GM23338 (cell line): ENCODE measurements around the gene LSM2. TPM values are rescaled to one million over a fixed set of nuclear protein-coding genes. Genes with fewer than 3 reads are reported as not detected.

Source experiments
- ATAC-seq: fragments of 200-7000 bp; cut with Tn5 transposase; 3 replicates; pipeline ENCODE4 v1.9.1; 2020
- DNase-seq: peaks from one replicate; pipeline ENCODE4 v3.0.0-alpha.2; 2015; ENCODE audit warnings: low spot score
- H2AFZ ChIP-seq: fragments of 200-600 bp; sonication (generic); 2 replicates; pipeline ENCODE4 v1.8.0; 2016; ENCODE audit warnings: antibody characterized with exemption, mild to moderate bottlenecking, moderate library complexity
- H3F3A ChIP-seq: fragments of 200-600 bp; sonication (generic); replicated peaks from 2 replicates; pipeline ENCODE4 v1.8.0; 2017; ENCODE audit warnings: antibody characterized with exemption, mixed run types, low read depth
- H3K27ac ChIP-seq: fragments of 200-600 bp; sonication (generic); 2 replicates; pipeline ENCODE4 v1.6.1; 2016; ENCODE audit warnings: low read depth
- H3K27me3 ChIP-seq: fragments of 200-600 bp; sonication (generic); 2 replicates; pipeline ENCODE4 v1.8.0; 2016; ENCODE audit warnings: mild to moderate bottlenecking, mixed run types, moderate library complexity; ENCODE audit not compliant: insufficient read depth
- H3K36me3 ChIP-seq: fragments of 200-600 bp; sonication (generic); 2 replicates; pipeline ENCODE4 v1.8.0; 2016; ENCODE audit warnings: mild to moderate bottlenecking; ENCODE audit not compliant: insufficient read depth
- H3K4me1 ChIP-seq: fragments of 200-600 bp; sonication (generic); 2 replicates; pipeline ENCODE4 v1.8.0; 2016; ENCODE audit warnings: mild to moderate bottlenecking, moderate library complexity; ENCODE audit not compliant: insufficient read depth
- H3K4me2 ChIP-seq: fragments of 200-600 bp; sonication (generic); 2 replicates; pipeline ENCODE4 v1.7.1; 2017; ENCODE audit warnings: mixed run types
- H3K4me3 ChIP-seq: fragments of 200-600 bp; sonication (generic); 2 replicates; pipeline ENCODE4 v1.6.1; 2016; ENCODE audit warnings: mixed run types
- H3K79me2 ChIP-seq: fragments of 200-600 bp; sonication (generic); replicated peaks from 2 replicates; pipeline ENCODE4 v1.8.0; 2017; ENCODE audit warnings: mild to moderate bottlenecking; ENCODE audit not compliant: insufficient read depth
- H3K9me2 ChIP-seq: fragments of 200-600 bp; sonication (generic); 2 replicates; pipeline ENCODE4 v1.8.0; 2017; ENCODE audit not compliant: insufficient read depth
- H4K20me1 ChIP-seq: fragments of 200-600 bp; sonication (generic); replicated peaks from 2 replicates; pipeline ENCODE4 v1.8.0; 2017; ENCODE audit warnings: mild to moderate bottlenecking; ENCODE audit not compliant: insufficient read depth
- H3K27ac Mint-ChIP-seq: 2 replicates; pipeline ENCODE4 v1.8.0; 2020; ENCODE audit warnings: inconsistent platforms, mild to moderate bottlenecking, moderate library complexity, mixed read lengths
- H3K27me3 Mint-ChIP-seq: 3 replicates; pipeline ENCODE4 v1.8.0; 2022; ENCODE audit warnings: low read depth, mild to moderate bottlenecking, moderate library complexity, mixed read lengths, inconsistent platforms; ENCODE audit not compliant: insufficient read depth, poor library complexity
- H3K36me3 Mint-ChIP-seq: 3 replicates; pipeline ENCODE4 v1.8.0; 2021; ENCODE audit warnings: low read depth, mild to moderate bottlenecking, inconsistent platforms, moderate library complexity, mixed read lengths
- H3K4me1 Mint-ChIP-seq: 3 replicates; pipeline ENCODE4 v1.8.0; 2020; ENCODE audit warnings: mild to moderate bottlenecking, inconsistent platforms, mixed read lengths
- H3K4me3 Mint-ChIP-seq: 3 replicates; pipeline ENCODE4 v1.8.0; 2021; ENCODE audit warnings: moderate library complexity, mild to moderate bottlenecking, inconsistent platforms, mixed read lengths
- H3K9me3 Mint-ChIP-seq: 3 replicates; pipeline ENCODE4 v1.8.0; 2020; ENCODE audit warnings: moderate library complexity, mild to moderate bottlenecking, inconsistent platforms, mixed read lengths
- EZH2 ChIP-seq: fragments of 200-600 bp; sonication (generic); IDR thresholded peaks from one replicate; pipeline ENCODE4 v1.8.0; 2017; ENCODE audit warnings: antibody characterized with exemption, mild to moderate bottlenecking, low read depth; ENCODE audit not compliant: unreplicated experiment
- JUNB ChIP-seq: IDR thresholded peaks from one replicate; pipeline ENCODE4 v1.6.1; 2016; ENCODE audit warnings: antibody characterized with exemption; ENCODE audit not compliant: unreplicated experiment
- NANOG ChIP-seq: IDR thresholded peaks from 2 replicates; pipeline ENCODE4 v1.6.1; 2016; ENCODE audit warnings: antibody characterized with exemption, borderline replicate concordance
- POLR2AphosphoS5 ChIP-seq: IDR thresholded peaks from 2 replicates; pipeline ENCODE4 v1.6.1; 2016; ENCODE audit warnings: antibody characterized with exemption, low read depth
- STAT1 ChIP-seq: IDR thresholded peaks from one replicate; pipeline ENCODE4 v1.6.1; 2016; ENCODE audit warnings: antibody characterized with exemption; ENCODE audit not compliant: unreplicated experiment
- ZNF114 ChIP-seq: fragments of 250-450 bp; sonication (Bioruptor Pico); IDR thresholded peaks from 2 replicates; pipeline ENCODE4 v1.5.0; 2020; ENCODE audit warnings: mild to moderate bottlenecking, moderate library complexity
- polyA plus RNA-seq: library from polyadenylated mRNA; unstranded; fragments of >200 nt; fragmentation: Nextera tagmentation; extraction: Ambion mirVana; gene quantifications from 2 replicates; pipeline ENCODE4 v1.2.1, GENCODE V29; 2016
- total RNA-seq: library from RNA; depleted of rRNA; stranded (reverse); fragments of >200 nt; shearing (Covaris generic); gene quantifications from 2 replicates; pipeline ENCODE4 v1.2.3, GENCODE V29; 2014
- TF ChIP-seq, protein P1 (sequence below): IDR thresholded peaks from 2 replicates; pipeline ENCODE4 v1.6.1; 2016; ENCODE audit warnings: antibody characterized with exemption
- TF ChIP-seq, protein P2 (sequence below), 2 experiments: fragments of 200-600 bp in 1 of 2; sonication (generic) in 1 of 2; conservative IDR thresholded peaks; 2 replicates each; pipeline versions ENCODE4 v1.5.1 to v1.6.1; 2016 to 2017; ENCODE audit warnings: antibody characterized with exemption in 2 of 2, low read depth in 2 of 2, mild to moderate bottlenecking in 2 of 2, moderate library complexity in 1 of 2
- TF ChIP-seq, protein P3 (sequence below): fragments of 250-450 bp; sonication (Bioruptor Pico); IDR thresholded peaks from 2 replicates; pipeline ENCODE4 v1.5.0; 2020; ENCODE audit warnings: mild to moderate bottlenecking, moderate library complexity

The LSM2 gene
- total and polyA plus RNA-seq, 2 experiments from 2014 or later = 106 to 140 TPM

DNA sequence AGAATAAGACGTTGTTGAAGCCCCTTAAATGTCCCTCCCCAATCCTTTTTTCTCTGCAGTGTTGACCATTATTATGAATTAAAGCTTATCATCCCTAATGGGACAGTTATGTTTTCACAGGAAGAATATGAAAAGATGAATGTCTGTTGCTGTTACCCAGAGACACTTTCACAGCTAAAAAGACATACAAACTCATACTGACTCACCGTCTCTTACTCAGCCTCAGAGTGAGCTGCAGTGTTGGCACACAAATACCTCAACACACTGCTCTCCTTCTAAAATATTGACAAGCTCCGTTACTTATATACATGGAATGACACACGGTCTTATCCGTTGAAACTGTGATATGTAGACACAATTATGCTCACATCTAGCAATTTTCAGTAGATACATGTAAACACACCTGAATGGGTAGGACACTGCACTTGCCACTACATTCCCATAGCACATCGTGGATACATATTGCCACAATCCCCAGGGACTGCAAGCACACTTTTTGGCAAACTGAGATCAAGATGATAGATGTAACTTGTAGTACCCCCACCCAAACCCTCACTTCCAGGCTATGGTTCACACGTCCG, 53.9 kb downstream of the LSM2 start:
- Histone ChIP-seq H3K4me1 (no peaks in the 10 kb centered on the region), H3K4me3 (no peak overlapping the region), H3F3A (0 out of 2 replicates have a peak, but pooled peaks cover 4% of the 10 kb centered on the region), H3K36me3 (no peaks in the 10 kb centered on the region), H3K27me3 (no peaks in the 10 kb centered on the region), H3K9me2 (no peaks in the 10 kb centered on the region), H2AFZ (no peak overlapping the region), H4K20me1 (peaks cover 3% of the 10 kb centered on the region; the same call in 1 of the 2 replicates), H3K27ac (no peak overlapping the region), H3K4me2 (no peak overlapping the region), H3K79me2 (no peaks in the 10 kb centered on the region)
- Mint-ChIP-seq H3K9me3 (no peaks in the 10 kb centered on the region), H3K27ac (no peak overlapping the region), H3K36me3 (peaks cover 7% of the 10 kb centered on the region; the same call in 2 of the 3 replicates), H3K4me1 (no peaks in the 10 kb centered on the region), H3K4me3 (no peak overlapping the region), H3K27me3 (peaks cover 7% of the 10 kb centered on the region)
- TF ChIP-seq NANOG = no peak
- TF ChIP-seq POLR2AphosphoS5 = no peak
- TF ChIP-seq, protein P1, sequence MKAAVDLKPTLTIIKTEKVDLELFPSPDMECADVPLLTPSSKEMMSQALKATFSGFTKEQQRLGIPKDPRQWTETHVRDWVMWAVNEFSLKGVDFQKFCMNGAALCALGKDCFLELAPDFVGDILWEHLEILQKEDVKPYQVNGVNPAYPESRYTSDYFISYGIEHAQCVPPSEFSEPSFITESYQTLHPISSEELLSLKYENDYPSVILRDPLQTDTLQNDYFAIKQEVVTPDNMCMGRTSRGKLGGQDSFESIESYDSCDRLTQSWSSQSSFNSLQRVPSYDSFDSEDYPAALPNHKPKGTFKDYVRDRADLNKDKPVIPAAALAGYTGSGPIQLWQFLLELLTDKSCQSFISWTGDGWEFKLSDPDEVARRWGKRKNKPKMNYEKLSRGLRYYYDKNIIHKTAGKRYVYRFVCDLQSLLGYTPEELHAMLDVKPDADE = no peak
- DNase-seq (no peak), ATAC-seq (no peak)

DNA sequence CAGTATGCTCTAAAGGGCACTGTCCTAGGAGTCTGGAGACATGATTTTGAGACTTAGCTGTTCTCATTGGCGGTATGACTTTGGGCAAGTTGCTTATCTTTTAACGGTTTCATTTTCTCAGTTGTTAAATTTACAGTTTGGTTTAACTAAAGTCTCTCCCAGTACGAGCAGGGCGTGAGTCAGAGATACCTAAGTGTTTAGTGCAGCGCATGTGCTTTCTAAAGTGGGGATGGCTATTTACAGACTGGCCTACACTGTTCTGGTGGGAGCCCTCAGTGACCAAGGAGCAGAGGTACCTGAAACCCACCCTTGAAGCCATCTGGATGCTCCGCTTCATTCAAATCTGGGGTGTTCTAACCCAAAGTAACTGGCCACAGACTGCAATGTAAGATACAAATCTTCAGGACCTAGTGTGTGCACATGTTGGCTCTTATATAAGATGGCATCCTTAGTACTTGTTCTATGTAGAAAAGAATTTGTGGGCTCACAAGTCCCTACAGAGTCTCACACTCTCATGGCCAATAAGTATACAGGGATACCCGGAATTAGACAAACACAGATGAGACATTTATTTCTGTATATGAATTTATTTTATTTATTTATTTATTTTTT, 56.2 kb downstream of the LSM2 start:
- Mint-ChIP-seq H3K4me3 (no peak overlapping the region), H3K27me3 (peaks cover 7% of the 10 kb centered on the region), H3K36me3 (peaks cover 13% of the 10 kb centered on the region), H3K27ac (no peak overlapping the region; the same call in 1 of the 2 replicates), H3K9me3 (no peaks in the 10 kb centered on the region), H3K4me1 (no peaks in the 10 kb centered on the region)
- Histone ChIP-seq H4K20me1 (no peaks in the 10 kb centered on the region; the same call in 1 of the 2 replicates), H3K79me2 (no peaks in the 10 kb centered on the region), H3K36me3 (no peaks in the 10 kb centered on the region), H3K4me3 (no peak overlapping the region), H3F3A (0 out of 2 replicates have a peak, but pooled peaks cover 4% of the 10 kb centered on the region), H3K27me3 (no peaks in the 10 kb centered on the region), H3K27ac (no peak overlapping the region), H2AFZ (no peak overlapping the region), H3K4me1 (no peaks in the 10 kb centered on the region), H3K9me2 (no peaks in the 10 kb centered on the region), H3K4me2 (no peak overlapping the region)
- DNase-seq = no peak
- ATAC-seq = no peak
- TF ChIP-seq, protein P1 = no peak
- TF ChIP-seq ZNF114 (CRISPR knock-in tag) (no peak), EZH2 (no peak), POLR2AphosphoS5 (no peak), NANOG (no peak), STAT1 (no peak), JUNB (no peak)
- TF ChIP-seq, protein P2, sequence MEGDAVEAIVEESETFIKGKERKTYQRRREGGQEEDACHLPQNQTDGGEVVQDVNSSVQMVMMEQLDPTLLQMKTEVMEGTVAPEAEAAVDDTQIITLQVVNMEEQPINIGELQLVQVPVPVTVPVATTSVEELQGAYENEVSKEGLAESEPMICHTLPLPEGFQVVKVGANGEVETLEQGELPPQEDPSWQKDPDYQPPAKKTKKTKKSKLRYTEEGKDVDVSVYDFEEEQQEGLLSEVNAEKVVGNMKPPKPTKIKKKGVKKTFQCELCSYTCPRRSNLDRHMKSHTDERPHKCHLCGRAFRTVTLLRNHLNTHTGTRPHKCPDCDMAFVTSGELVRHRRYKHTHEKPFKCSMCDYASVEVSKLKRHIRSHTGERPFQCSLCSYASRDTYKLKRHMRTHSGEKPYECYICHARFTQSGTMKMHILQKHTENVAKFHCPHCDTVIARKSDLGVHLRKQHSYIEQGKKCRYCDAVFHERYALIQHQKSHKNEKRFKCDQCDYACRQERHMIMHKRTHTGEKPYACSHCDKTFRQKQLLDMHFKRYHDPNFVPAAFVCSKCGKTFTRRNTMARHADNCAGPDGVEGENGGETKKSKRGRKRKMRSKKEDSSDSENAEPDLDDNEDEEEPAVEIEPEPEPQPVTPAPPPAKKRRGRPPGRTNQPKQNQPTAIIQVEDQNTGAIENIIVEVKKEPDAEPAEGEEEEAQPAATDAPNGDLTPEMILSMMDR (conservative IDR thresholded peaks at IDR 0.05; ENCODE audit: low read depth in 2 of 2) = no peak
- TF ChIP-seq, protein P3, sequence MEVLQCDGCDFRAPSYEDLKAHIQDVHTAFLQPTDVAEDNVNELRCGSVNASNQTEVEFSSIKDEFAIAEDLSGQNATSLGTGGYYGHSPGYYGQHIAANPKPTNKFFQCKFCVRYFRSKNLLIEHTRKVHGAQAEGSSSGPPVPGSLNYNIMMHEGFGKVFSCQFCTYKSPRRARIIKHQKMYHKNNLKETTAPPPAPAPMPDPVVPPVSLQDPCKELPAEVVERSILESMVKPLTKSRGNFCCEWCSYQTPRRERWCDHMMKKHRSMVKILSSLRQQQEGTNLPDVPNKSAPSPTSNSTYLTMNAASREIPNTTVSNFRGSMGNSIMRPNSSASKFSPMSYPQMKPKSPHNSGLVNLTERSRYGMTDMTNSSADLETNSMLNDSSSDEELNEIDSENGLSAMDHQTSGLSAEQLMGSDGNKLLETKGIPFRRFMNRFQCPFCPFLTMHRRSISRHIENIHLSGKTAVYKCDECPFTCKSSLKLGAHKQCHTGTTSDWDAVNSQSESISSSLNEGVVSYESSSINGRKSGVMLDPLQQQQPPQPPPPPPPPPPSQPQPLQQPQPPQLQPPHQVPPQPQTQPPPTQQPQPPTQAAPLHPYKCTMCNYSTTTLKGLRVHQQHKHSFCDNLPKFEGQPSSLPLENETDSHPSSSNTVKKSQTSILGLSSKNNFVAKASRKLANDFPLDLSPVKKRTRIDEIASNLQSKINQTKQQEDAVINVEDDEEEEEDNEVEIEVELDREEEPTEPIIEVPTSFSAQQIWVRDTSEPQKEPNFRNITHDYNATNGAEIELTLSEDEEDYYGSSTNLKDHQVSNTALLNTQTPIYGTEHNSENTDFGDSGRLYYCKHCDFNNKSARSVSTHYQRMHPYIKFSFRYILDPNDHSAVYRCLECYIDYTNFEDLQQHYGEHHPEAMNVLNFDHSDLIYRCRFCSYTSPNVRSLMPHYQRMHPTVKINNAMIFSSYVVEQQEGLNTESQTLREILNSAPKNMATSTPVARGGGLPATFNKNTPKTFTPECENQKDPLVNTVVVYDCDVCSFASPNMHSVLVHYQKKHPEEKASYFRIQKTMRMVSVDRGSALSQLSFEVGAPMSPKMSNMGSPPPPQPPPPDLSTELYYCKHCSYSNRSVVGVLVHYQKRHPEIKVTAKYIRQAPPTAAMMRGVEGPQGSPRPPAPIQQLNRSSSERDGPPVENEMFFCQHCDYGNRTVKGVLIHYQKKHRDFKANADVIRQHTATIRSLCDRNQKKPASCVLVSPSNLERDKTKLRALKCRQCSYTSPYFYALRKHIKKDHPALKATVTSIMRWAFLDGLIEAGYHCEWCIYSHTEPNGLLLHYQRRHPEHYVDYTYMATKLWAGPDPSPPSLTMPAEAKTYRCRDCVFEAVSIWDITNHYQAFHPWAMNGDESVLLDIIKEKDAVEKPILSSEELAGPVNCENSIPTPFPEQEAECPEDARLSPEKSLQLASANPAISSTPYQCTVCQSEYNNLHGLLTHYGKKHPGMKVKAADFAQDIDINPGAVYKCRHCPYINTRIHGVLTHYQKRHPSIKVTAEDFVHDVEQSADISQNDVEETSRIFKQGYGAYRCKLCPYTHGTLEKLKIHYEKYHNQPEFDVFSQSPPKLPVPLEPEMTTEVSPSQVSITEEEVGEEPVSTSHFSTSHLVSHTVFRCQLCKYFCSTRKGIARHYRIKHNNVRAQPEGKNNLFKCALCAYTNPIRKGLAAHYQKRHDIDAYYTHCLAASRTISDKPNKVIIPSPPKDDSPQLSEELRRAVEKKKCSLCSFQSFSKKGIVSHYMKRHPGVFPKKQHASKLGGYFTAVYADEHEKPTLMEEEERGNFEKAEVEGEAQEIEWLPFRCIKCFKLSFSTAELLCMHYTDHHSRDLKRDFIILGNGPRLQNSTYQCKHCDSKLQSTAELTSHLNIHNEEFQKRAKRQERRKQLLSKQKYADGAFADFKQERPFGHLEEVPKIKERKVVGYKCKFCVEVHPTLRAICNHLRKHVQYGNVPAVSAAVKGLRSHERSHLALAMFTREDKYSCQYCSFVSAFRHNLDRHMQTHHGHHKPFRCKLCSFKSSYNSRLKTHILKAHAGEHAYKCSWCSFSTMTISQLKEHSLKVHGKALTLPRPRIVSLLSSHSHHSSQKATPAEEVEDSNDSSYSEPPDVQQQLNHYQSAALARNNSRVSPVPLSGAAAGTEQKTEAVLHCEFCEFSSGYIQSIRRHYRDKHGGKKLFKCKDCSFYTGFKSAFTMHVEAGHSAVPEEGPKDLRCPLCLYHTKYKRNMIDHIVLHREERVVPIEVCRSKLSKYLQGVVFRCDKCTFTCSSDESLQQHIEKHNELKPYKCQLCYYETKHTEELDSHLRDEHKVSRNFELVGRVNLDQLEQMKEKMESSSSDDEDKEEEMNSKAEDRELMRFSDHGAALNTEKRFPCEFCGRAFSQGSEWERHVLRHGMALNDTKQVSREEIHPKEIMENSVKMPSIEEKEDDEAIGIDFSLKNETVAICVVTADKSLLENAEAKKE (CRISPR knock-in tag) = no peak
